H1 (cell line): ENCODE results near the gene CACNA2D3. TPM values are rescaled to one million over a fixed set of nuclear protein-coding genes. Genes with fewer than 3 reads are reported as not detected.

ENCODE experiments used
- CTCF ChIA-PET: fragments of 300-600 bp; sonication (Branson Sonifier 250); formaldehyde crosslinking; loops from one replicate; lab custom pipeline; 2021; ENCODE audit not compliant: partially characterized antibody; lab: Charles Lee
- POLR2A ChIA-PET: fragments of 300-600 bp; sonication (Branson Sonifier 250); formaldehyde crosslinking; loops from one replicate; lab custom pipeline; 2021; ENCODE audit warnings: inconsistent platforms; ENCODE audit not compliant: partially characterized antibody; lab: Charles Lee
- DNase-seq, 2 experiments: peaks; one replicate each; pipeline versions ENCODE4 v3.0.0 to v3.0.0-alpha.2; 2010 to 2022; ENCODE audit warnings: low spot score in 2 of 2, low read depth in 1 of 2, mixed read lengths in 1 of 2
- FAIRE-seq: peaks from 2 replicates; lab custom pipeline; 2011; peaks lifted over from hg19 to GRCh38; lab: Jason Lieb, UNC
- H2AFZ ChIP-seq: 2 replicates; pipeline ENCODE4 v1.8.1; 2012; ENCODE audit warnings: low read length, inconsistent platforms
- H2AK5ac ChIP-seq: 2 replicates; pipeline ENCODE4 v1.6.1; 2013; ENCODE audit warnings: low read depth, low read length
- H2BK120ac ChIP-seq: replicated peaks from 2 replicates; pipeline ENCODE3; 2013; ENCODE audit warnings: low read depth, low read length, inconsistent platforms
- H2BK12ac ChIP-seq: 2 replicates; pipeline ENCODE4 v1.6.1; 2013; ENCODE audit warnings: low read depth, low read length
- H2BK15ac ChIP-seq: 2 replicates; pipeline ENCODE4 v1.6.1; 2013; ENCODE audit warnings: low read length
- H2BK20ac ChIP-seq: 2 replicates; pipeline ENCODE4 v1.6.1; 2013; ENCODE audit warnings: low read length
- H2BK5ac ChIP-seq: 2 replicates; pipeline ENCODE4 v1.6.1; 2013; ENCODE audit warnings: low read depth, low read length
- H3K14ac ChIP-seq: 2 replicates; pipeline ENCODE4 v1.6.1; 2013; ENCODE audit warnings: inconsistent platforms; ENCODE audit not compliant: insufficient read length
- H3K18ac ChIP-seq: 2 replicates; pipeline ENCODE4 v1.6.1; 2013; ENCODE audit warnings: low read length; ENCODE audit errors: extremely low read depth
- H3K23ac ChIP-seq: 2 replicates; pipeline ENCODE4 v1.6.1; 2013; ENCODE audit warnings: inconsistent platforms; ENCODE audit not compliant: insufficient read length
- H3K23me2 ChIP-seq: 2 replicates; pipeline ENCODE4 v1.6.1; 2013; ENCODE audit warnings: low read depth, low read length
- H3K27ac ChIP-seq: 2 replicates; pipeline ENCODE4 v1.6.1; 2011; ENCODE audit warnings: low read depth, low read length, inconsistent platforms
- H3K27me3 ChIP-seq, 4 experiments: replicated peaks in 1 of 4; 1 replicate in 1 of 4; 2 replicates in 3 of 4; pipeline versions ENCODE4 v1.6.1 to v1.8.1; 2011 to 2013; ENCODE audit warnings: low read length in 3 of 4, mild to moderate bottlenecking in 3 of 4, inconsistent platforms in 2 of 4, mixed read lengths in 2 of 4, moderate library complexity in 1 of 4; ENCODE audit not compliant: control insufficient read depth in 3 of 4, insufficient read depth in 3 of 4; ENCODE audit errors: extremely low read depth in 1 of 4
- H3K36me3 ChIP-seq, 4 experiments: 2 replicates each; pipeline versions ENCODE4 v1.6.1 to v1.8.1; 2011 to 2013; ENCODE audit warnings: mild to moderate bottlenecking in 4 of 4, low read length in 3 of 4, moderate library complexity in 2 of 4, control low read depth in 1 of 4, inconsistent platforms in 1 of 4; ENCODE audit not compliant: insufficient read depth in 4 of 4, control insufficient read depth in 2 of 4
- H3K4ac ChIP-seq: replicated peaks from 2 replicates; pipeline ENCODE3; 2013; ENCODE audit warnings: low read length, low read depth, mixed read lengths, inconsistent platforms; ENCODE audit not compliant: insufficient read length
- H3K4me1 ChIP-seq, 4 experiments: replicated peaks in 1 of 4; 1 replicate in 1 of 4; 2 replicates in 3 of 4; pipeline versions ENCODE4 v1.6.1 to v1.8.1; 2011 to 2013; ENCODE audit warnings: low read length in 3 of 4, inconsistent platforms in 2 of 4, mixed read lengths in 1 of 4; ENCODE audit not compliant: insufficient read depth in 4 of 4, control insufficient read depth in 3 of 4
- H3K4me2 ChIP-seq, 2 experiments: 2 replicates each; pipeline versions ENCODE4 v1.6.1 to v1.8.1; 2011 to 2013; ENCODE audit warnings: low read depth in 2 of 2, low read length in 2 of 2, control low read depth in 1 of 2, inconsistent platforms in 1 of 2, mild to moderate bottlenecking in 1 of 2; ENCODE audit not compliant: insufficient read depth in 1 of 2
- H3K4me3 ChIP-seq, 4 experiments: fragments of 200-600, 300-600 bp in 1 of 4; sonication (generic), shearing (Covaris generic), sonication (Bioruptor Twin) in 1 of 4; 2 replicates each; pipeline versions ENCODE4 v1.5.1 to v1.8.1; 2011 to 2016; ENCODE audit warnings: low read length in 4 of 4, low read depth in 3 of 4, control low read depth in 2 of 4, inconsistent platforms in 2 of 4, mild to moderate bottlenecking in 2 of 4, mixed read lengths in 1 of 4, moderate library complexity in 1 of 4; ENCODE audit not compliant: insufficient read depth in 2 of 4; ENCODE audit errors: extremely low read depth in 1 of 4
- H3K56ac ChIP-seq: replicated peaks from 2 replicates; pipeline ENCODE3; 2013; ENCODE audit warnings: low read depth, mild to moderate bottlenecking, mixed read lengths, low read length, inconsistent platforms; ENCODE audit not compliant: insufficient read length
- H3K79me1 ChIP-seq: 2 replicates; pipeline ENCODE4 v1.6.1; 2013; ENCODE audit warnings: low read depth, low read length, control low read depth
- H3K79me2 ChIP-seq, 2 experiments: 2 replicates each; pipeline versions ENCODE4 v1.6.1 to v1.8.1; 2012 to 2013; ENCODE audit warnings: low read length in 2 of 2, mild to moderate bottlenecking in 2 of 2, inconsistent platforms in 1 of 2; ENCODE audit not compliant: insufficient read depth in 2 of 2, control insufficient read depth in 1 of 2
- H3K9ac ChIP-seq, 4 experiments: replicated peaks in 1 of 4; 1 replicate in 1 of 4; 2 replicates in 3 of 4; pipeline versions ENCODE4 v1.6.1 to v1.8.1; 2011 to 2013; ENCODE audit warnings: low read depth in 3 of 4, low read length in 3 of 4, control low read depth in 2 of 4, mild to moderate bottlenecking in 2 of 4, moderate library complexity in 2 of 4, inconsistent platforms in 1 of 4; ENCODE audit errors: extremely low read depth in 1 of 4
- H3K9me3 ChIP-seq, 2 experiments: 2 replicates each; pipeline versions ENCODE4 v1.6.1 to v1.8.1; 2012 to 2013; ENCODE audit warnings: mild to moderate bottlenecking in 2 of 2, moderate library complexity in 2 of 2, control low read depth in 1 of 2, inconsistent platforms in 1 of 2, low read depth in 1 of 2, low read length in 1 of 2, mixed read lengths in 1 of 2; ENCODE audit not compliant: insufficient read depth in 2 of 2
- H4K20me1 ChIP-seq, 2 experiments: replicated peaks in 1 of 2; 2 replicates each; pipeline versions ENCODE3 to v1.8.1; 2011 to 2013; ENCODE audit warnings: inconsistent platforms in 2 of 2, low read length in 2 of 2, mild to moderate bottlenecking in 1 of 2; ENCODE audit not compliant: insufficient read depth in 2 of 2, control insufficient read depth in 1 of 2
- H4K5ac ChIP-seq: 2 replicates; pipeline ENCODE4 v1.6.1; 2013; ENCODE audit warnings: low read length, low read depth, mixed read lengths, inconsistent platforms; ENCODE audit not compliant: insufficient read length
- H4K8ac ChIP-seq: 2 replicates; pipeline ENCODE4 v1.8.0; 2013; ENCODE audit warnings: mild to moderate bottlenecking, moderate library complexity, low read length, inconsistent platforms; ENCODE audit not compliant: insufficient read depth; ENCODE audit errors: extremely low read depth
- H4K91ac ChIP-seq: replicated peaks from 2 replicates; pipeline ENCODE3; 2013; ENCODE audit warnings: low read length, mixed read lengths, inconsistent platforms; ENCODE audit not compliant: insufficient read length
- CBX8 ChIP-seq: fragments of 300-800, 300-1000 bp; sonication (generic); IDR thresholded peaks from 2 replicates; pipeline ENCODE4 v1.7.1; 2016; ENCODE audit warnings: low read depth, low read length, borderline replicate concordance
- CHD2 ChIP-seq: IDR thresholded peaks from 2 replicates; pipeline ENCODE4 v1.6.1; 2012; ENCODE audit warnings: low read length, improper control_type of control experiment
- EZH2 ChIP-seq: fragments of 200-600 bp; sonication (generic); IDR thresholded peaks from 2 replicates; pipeline ENCODE4 v1.7.1; 2012; ENCODE audit warnings: low read depth, mild to moderate bottlenecking, moderate library complexity, low read length, inconsistent platforms; ENCODE audit not compliant: severe bottlenecking
- JUND ChIP-seq: IDR thresholded peaks from 2 replicates; pipeline ENCODE4 v1.6.1; 2011; ENCODE audit warnings: mild to moderate bottlenecking, improper control_type of control experiment, low read length
- KDM4A ChIP-seq: IDR thresholded peaks from one replicate; pipeline ENCODE4 v1.7.1; 2012; ENCODE audit warnings: low read depth, mild to moderate bottlenecking, moderate library complexity, low read length, inconsistent platforms; ENCODE audit not compliant: severe bottlenecking
- KDM5A ChIP-seq: fragments of 200-600 bp; IDR thresholded peaks from 2 replicates; pipeline ENCODE4 v1.7.1; 2012; ENCODE audit warnings: mild to moderate bottlenecking, low read length, inconsistent platforms, mixed read lengths
- MAFK ChIP-seq: IDR thresholded peaks from 2 replicates; pipeline ENCODE4 v1.6.1; 2012; ENCODE audit warnings: low read depth, mild to moderate bottlenecking, improper control_type of control experiment, low read length
- POU5F1 ChIP-seq: IDR thresholded peaks from 2 replicates; pipeline ENCODE4 v1.6.1; 2011; ENCODE audit warnings: low read depth, mild to moderate bottlenecking, low read length, moderate library complexity
- SP1 ChIP-seq: IDR thresholded peaks from 2 replicates; pipeline ENCODE4 v1.6.1; 2011; ENCODE audit warnings: low read depth, low read length
- TAF7 ChIP-seq: optimal IDR thresholded peaks from 2 replicates; pipeline ENCODE3; 2011; ENCODE audit warnings: low read depth, mild to moderate bottlenecking, inconsistent platforms, low read length, moderate library complexity, borderline replicate concordance
- TEAD4 ChIP-seq: IDR thresholded peaks from 2 replicates; pipeline ENCODE4 v1.6.1; 2012; ENCODE audit warnings: low read depth, low read length, inconsistent platforms, mixed read lengths
- USF2 ChIP-seq: IDR thresholded peaks from 2 replicates; pipeline ENCODE4 v1.6.1; 2011; ENCODE audit warnings: low read length, improper control_type of control experiment
- WGBS, 2 experiments: shearing (Covaris generic) in 1 of 2; methylation state at CpG; one replicate each; pipeline versions ENCODE4 v1.1.6 to v1.1.7; 2013 to 2015; ENCODE audit warnings: low lambda C conversion rate in 2 of 2, mixed read lengths in 2 of 2, inconsistent platforms in 1 of 2, low coverage in 1 of 2, missing lambda C conversion rate in 1 of 2; ENCODE audit not compliant: insufficient replicate concordance in 2 of 2, insufficient coverage in 1 of 2, insufficient read length in 1 of 2; ENCODE audit errors: extremely low coverage in 1 of 2, missing lambda C conversion rate in 1 of 2; 5-methylcytosine and 5-hydroxymethylcytosine counted together
- polyA plus RNA-seq, 7 experiments: library from polyadenylated mRNA; depleted of rRNA in 3 of 7; stranded (reverse) in 5 of 7; unstranded in 2 of 7; fragments of >200 nt in 5 of 7; fragments of 200-250 nt in 2 of 7; gene quantifications; 1 replicate in 5 of 7; 2 replicates in 1 of 7; 4 replicates in 1 of 7; pipeline versions ENCODE4 v1.2.1 to v1.2.3, GENCODE V29; 2011 to 2013; ENCODE audit warnings: missing spikeins in 2 of 7, mixed read lengths in 2 of 7
- total RNA-seq: library from RNA; stranded (reverse); fragmentation: NEBNext Ultra II Directional; extraction: Animal tissue kit (Norgen Biotek cat#: 25700); gene quantifications from 2 replicates; pipeline ENCODE4 v1.2.1, GENCODE V29; 2021

CACNA2D3 gene
- total and polyA plus RNA-seq, 2 of the 8 experiments (the other 6 are each of a cell fraction or from before 2014, with no cell fraction given): 1.5 to 1.8 TPM

- Histone ChIP-seq H3K14ac (no peak overlapping the region), H3K27ac (no peak overlapping the region), H3K79me1 (no peaks in the 10 kb centered on the region), H4K91ac (no peak overlapping the region), H3K23me2 (no peaks in the 10 kb centered on the region), H3K4me2 (no peak overlapping the region), H2BK15ac (no peak overlapping the region), H3K36me3 (no peaks in the 10 kb centered on the region), H4K8ac (no peak overlapping the region), H2BK5ac (no peak overlapping the region), H3K18ac (no peak overlapping the region), H3K4ac (no peak overlapping the region), H2AFZ (no peak overlapping the region), H4K20me1 (no peaks in the 10 kb centered on the region), H3K27me3 (no peaks in the 10 kb centered on the region), H3K79me2 (no peaks in the 10 kb centered on the region), H3K4me1 (peaks cover 0 to 3% (median 0%) of the 10 kb centered on the region in 4 experiments; a peak in 3 of 7 replicates), H3K23ac (no peak overlapping the region), H2AK5ac (no peak overlapping the region), H2BK12ac (no peak overlapping the region), H3K56ac (no peak overlapping the region), H3K4me3 (no peak overlapping the region), H3K9ac (no peak overlapping the region), H3K9me3 (no peaks in the 10 kb centered on the region), H4K5ac (no peak overlapping the region), H2BK120ac (no peak overlapping the region), H2BK20ac (no peak overlapping the region)
- ChIA-PET CTCF (no interaction called here), POLR2A (interaction anchor here (0.8 kb wide), 1 partner anchor 33 kb away, joined by 3 read pairs; no protein-coding TSS in a partner anchor)
- FAIRE-seq (no peak), DNase-seq (no peak)
- whole genome bisulfite sequencing, 2 experiments: 96% methylated on average over 2 of the region's 3 CpGs; no CpG with 5 or more reads in 1 of the 2 experiments
- TF ChIP-seq TEAD4 (no peak), POU5F1 (no peak), MAFK (no peak), CHD2 (no peak), TAF7 (no peak), USF2 (no peak), KDM5A (no peak), EZH2 (no peak), JUND (no peak), KDM4A (no peak), SP1 (no peak), CBX8 (no peak)
These were observed 183.2 kb downstream of the CACNA2D3 start for GRCh38 chr3:54305409-54306099.
